Middle frontal gyrus (tissue), 1 donor: ENCODE results near the gene EIF2D.
"Not testable (repeated sequence)": the region's sequence is repeated elsewhere in the genome, so short reads cannot be mapped to it uniquely, and the experiment has no call there.

Experiments
- DNase-seq: peaks from one replicate; pipeline ENCODE4 v3.0.0-alpha.2; 2015; ENCODE audit warnings: low spot score; ENCODE audit errors: extremely low spot score

The EIF2D gene

GRCh38 chr1:206586501-206587445, 25.5 kb downstream of the EIF2D start:
- no peak for DNase-seq

- no peak for DNase-seq
These were observed 27.6 kb downstream of the EIF2D start for GRCh38 chr1:206584683-206585082.

- peak; percentile 58 for DNase-seq
These were observed 28.3 kb downstream of the EIF2D start for GRCh38 chr1:206583707-206584648.

GRCh38 chr1:206582971-206583706, 29.1 kb downstream of the EIF2D start:
- no peak for DNase-seq

- DNase-seq = no peak
These were observed 29.7 kb downstream of the EIF2D start for GRCh38 chr1:206582537-206582936.

GRCh38 chr1:206581571-206581981, 30.7 kb downstream of the EIF2D start:
- no peak for DNase-seq

- DNase-seq = not testable (repeated sequence)
These were observed 31.2 kb downstream of the EIF2D start for GRCh38 chr1:206581114-206581497.

GRCh38 chr1:206580438-206581113, 31.7 kb downstream of the EIF2D start:
- DNase-seq = no peak

- no peak for DNase-seq
These were observed 32.4 kb downstream of the EIF2D start for GRCh38 chr1:206579747-206580437.

- DNase-seq = no peak
These were observed 33.3 kb downstream of the EIF2D start for GRCh38 chr1:206578978-206579374.

GRCh38 chr1:206578068-206578977, 33.9 kb downstream of the EIF2D start:
- DNase-seq = no peak

- DNase-seq = no peak
These were observed 34.6 kb downstream of the EIF2D start for GRCh38 chr1:206577626-206578025.

- no peak for DNase-seq
These were observed 36.1 kb downstream of the EIF2D start for GRCh38 chr1:206575894-206576737.

GRCh38 chr1:206575165-206575893, 36.9 kb downstream of the EIF2D start:
- no peak for DNase-seq

- no peak for DNase-seq
These were observed 38.5 kb downstream of the EIF2D start for GRCh38 chr1:206573762-206574161.

GRCh38 chr1:206573319-206573718, 38.9 kb downstream of the EIF2D start:
- DNase-seq = no peak

GRCh38 chr1:206572835-206573234, 39.4 kb downstream of the EIF2D start:
- DNase-seq = no peak
